Measurements from ENCODE around the gene HOXB2.
"Not testable (repeated sequence)": the region's sequence is repeated elsewhere in the genome, so short reads cannot be mapped to it uniquely, and the experiment has no call there.

The HOXB2 gene

DNA sequence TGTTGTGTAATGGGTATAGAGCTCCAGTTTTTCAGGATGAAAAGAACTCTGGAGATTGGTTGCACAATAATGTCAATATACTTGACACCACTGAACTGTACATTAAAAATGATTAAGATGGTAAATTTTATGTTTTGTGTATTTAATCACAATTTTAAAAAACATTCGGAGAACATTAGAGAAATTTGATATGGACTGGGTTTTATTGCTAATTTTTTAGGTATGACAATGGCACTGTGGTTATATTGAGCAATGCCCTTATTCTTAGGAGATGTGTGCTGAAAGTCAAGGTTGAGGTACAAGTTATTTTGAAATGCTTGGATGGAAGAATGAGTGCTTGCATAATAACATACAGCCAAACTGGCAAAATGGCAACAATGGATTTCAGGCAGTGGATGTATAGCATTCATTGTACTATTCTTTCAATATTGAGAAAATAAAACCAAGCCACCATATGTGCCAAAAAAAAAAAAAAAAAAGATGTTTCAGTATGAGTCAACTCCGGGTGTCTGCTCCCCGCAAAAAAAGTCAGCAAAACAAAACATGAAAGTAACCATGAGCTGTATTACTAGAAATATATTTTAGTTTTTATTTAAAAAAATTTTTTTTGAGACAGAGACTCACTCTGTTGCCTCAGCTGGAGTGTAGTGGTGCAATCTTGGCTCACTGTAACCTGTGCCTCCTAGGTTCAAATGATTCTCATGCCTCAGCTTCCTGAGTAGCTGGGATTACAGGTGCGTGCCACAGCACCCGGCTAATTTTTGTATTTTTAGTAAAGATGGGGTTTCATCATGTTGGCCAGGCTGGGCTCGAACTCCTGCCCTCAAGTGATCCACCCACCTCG is 33.9 kb downstream of the HOXB2 start:
- DNase-seq: peak; percentile 71

DNA sequence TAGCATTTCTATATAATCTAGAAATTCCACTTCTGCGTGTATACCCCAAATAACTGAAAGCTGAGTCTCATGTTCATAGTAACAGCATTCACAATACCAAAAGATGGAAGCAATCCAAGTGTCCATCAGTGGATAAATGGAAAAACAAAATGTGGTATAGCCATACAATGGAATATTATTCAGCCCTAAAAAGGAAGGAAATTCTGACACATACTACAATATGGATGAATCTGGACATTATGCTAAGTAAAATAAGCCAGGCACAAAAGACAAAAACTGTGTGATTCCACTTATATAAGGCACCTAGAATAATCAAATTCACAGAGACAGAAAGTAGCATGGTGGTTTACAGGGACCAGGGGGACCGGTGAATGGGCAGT is 34.5 kb downstream of the HOXB2 start:
- DNase-seq: no peak

DNA sequence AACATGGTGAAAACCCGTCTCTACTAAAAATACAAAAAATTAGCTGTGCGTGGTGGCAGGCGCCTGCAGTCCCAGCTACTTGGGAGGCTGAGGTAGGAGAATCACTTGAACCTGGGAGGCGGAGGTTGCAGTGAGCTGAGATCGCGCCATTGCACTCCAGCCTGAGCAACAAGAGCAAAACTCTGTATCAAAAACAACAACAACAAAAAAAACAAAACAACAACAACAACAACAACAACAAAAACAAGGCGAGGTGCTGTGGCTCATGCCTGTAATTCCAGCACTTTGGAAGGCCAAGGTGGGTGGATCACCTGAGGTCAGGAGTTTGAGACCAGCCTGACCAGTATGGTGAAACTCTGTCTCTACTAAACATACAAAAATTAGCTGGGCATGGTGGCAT is 35.2 kb downstream of the HOXB2 start:
- not testable (repeated sequence) for DNase-seq

DNA sequence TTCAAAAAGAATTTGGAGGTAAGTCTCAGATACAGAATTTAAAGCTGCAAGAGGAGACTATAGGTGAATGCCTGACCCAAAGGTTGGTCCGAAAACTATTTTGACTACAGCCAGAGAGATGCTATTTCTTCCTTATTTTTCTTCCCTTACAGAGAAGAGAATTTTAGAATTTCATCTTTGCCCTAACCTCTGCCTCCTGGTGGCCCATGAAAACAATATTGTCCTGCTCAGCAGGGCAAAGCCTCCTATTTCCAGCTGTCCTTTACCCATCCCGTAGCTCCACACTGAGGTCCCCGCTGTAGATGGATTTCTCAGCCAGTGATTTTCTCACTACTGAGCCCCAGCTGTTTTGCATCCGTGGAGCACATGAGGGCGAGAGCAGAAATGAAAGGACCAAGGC is 38.7 kb downstream of the HOXB2 start:
- DNase-seq: no peak

- peak; percentile 74 for DNase-seq
Observed at GRCh38 chr17:48505788-48506187, 39.1 kb downstream of the HOXB2 start.

- no peak for DNase-seq
Observed at GRCh38 chr17:48504953-48505352, 40.0 kb downstream of the HOXB2 start.

GRCh38 chr17:48503747-48504146 is 41.2 kb downstream of the HOXB2 start:
- DNase-seq: no peak

DNA sequence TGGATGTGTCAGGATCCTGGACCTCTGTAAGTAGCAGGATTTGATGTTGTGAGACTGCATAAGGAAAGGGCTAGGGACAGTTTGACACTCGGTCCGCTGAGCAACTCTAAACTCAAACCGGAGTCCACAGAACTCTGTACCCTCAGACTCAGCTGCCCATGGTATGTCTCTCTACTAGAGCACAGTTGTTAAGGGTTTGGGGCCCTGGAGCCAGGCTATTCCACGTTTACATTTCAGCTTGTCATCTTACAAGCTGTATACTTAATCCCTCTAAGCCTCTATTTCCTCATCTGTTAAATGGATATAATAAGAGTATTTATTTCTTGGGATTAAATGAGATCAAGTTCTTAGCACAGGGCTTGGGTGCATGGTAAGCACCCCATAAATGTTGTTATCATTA is 42.0 kb downstream of the HOXB2 start:
- DNase-seq: no peak

GRCh38 chr17:48502312-48502711 is 42.6 kb downstream of the HOXB2 start:
- DNase-seq: no peak

GRCh38 chr17:48500435-48501426 is 44.2 kb downstream of the HOXB2 start:
- no peak for DNase-seq

DNA sequence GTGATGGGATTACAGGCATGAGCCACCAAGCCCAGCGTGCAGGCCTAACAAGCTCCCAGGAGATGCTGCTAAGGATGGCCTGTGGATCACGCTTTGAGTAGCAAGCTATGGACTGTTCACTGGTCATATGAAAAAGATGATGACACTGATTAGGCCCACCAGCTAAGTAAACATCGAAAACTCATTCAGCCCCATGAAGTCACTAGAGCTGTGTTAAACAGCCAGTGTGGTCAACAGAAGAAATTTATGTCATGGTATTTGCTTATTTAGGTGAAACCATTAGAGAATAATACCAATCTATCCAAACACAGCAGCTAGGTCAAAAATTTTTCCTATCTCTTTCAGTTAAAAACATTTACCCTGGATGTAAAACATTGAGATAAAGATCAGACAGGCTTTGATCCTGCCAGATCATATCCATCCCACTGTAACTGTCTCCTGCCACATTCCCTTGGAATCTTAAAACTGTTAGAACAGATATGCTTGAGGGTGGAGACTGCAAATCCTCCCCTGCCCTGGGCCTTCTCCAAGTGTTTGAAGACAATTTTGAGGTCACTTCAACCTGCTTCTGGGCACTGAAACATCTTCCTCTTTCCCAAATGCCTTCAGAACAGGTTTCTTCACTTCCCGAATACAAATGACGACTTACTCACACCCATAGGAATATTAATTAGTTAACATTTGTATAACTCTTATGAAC is 45.0 kb downstream of the HOXB2 start:
- DNase-seq: no peak

- no peak for DNase-seq
Observed at GRCh38 chr17:48499248-48499647, 45.7 kb downstream of the HOXB2 start.

- no peak for DNase-seq
Observed at GRCh38 chr17:48498164-48498850, 46.6 kb downstream of the HOXB2 start.

- DNase-seq: no peak
Observed at GRCh38 chr17:48497103-48497502, 47.8 kb downstream of the HOXB2 start.

GRCh38 chr17:48494335-48494734 is 50.6 kb downstream of the HOXB2 start:
- DNase-seq: no peak

Data from activated effector memory CD4-positive, alpha-beta T cell treated with anti-CD3 and anti-CD28 coated beads, Interleukin-2, amount 50 U/mL, for 16 hours (primary cell).